ACC112 (cell line): ENCODE measurements around the gene AHRR.

Experiments
- H2AFZ ChIP-seq: fragments of 200-600 bp; sonication (generic); one replicate; pipeline ENCODE4 v1.6.0; 2017; ENCODE audit warnings: antibody characterized with exemption, low read length; ENCODE audit not compliant: unreplicated experiment
- H3K27ac ChIP-seq: fragments of 200-600 bp; sonication (generic); 2 replicates; pipeline ENCODE4 v1.5.1; 2014; ENCODE audit warnings: low read depth, mild to moderate bottlenecking, antibody characterized with exemption, low read length, moderate library complexity
- H3K27me3 ChIP-seq: fragments of 200-600 bp; sonication (generic); 2 replicates; pipeline ENCODE4 v1.6.1; 2014; ENCODE audit warnings: mild to moderate bottlenecking, antibody characterized with exemption, low read length, moderate library complexity, mixed read lengths; ENCODE audit not compliant: insufficient read depth
- H3K36me3 ChIP-seq: fragments of 200-600 bp; sonication (generic); 2 replicates; pipeline ENCODE4 v1.6.1; 2016; ENCODE audit warnings: mild to moderate bottlenecking, antibody characterized with exemption, low read length, moderate library complexity, mixed read lengths; ENCODE audit not compliant: insufficient read depth
- H3K4me1 ChIP-seq: fragments of 200-600 bp; sonication (generic); one replicate; pipeline ENCODE4 v1.6.1; 2016; ENCODE audit warnings: low read length, mixed read lengths; ENCODE audit not compliant: insufficient read depth, unreplicated experiment, control insufficient read depth
- H3K4me3 ChIP-seq: fragments of 200-600 bp; sonication (generic); 2 replicates; pipeline ENCODE4 v1.5.1; 2014; ENCODE audit warnings: mild to moderate bottlenecking, low read depth, low read length
- H3K79me2 ChIP-seq: fragments of 200-600 bp; sonication (generic); one replicate; pipeline ENCODE4 v1.6.0; 2016; ENCODE audit warnings: low read length; ENCODE audit not compliant: control insufficient read depth, unreplicated experiment, insufficient read depth

The AHRR gene

DNA sequence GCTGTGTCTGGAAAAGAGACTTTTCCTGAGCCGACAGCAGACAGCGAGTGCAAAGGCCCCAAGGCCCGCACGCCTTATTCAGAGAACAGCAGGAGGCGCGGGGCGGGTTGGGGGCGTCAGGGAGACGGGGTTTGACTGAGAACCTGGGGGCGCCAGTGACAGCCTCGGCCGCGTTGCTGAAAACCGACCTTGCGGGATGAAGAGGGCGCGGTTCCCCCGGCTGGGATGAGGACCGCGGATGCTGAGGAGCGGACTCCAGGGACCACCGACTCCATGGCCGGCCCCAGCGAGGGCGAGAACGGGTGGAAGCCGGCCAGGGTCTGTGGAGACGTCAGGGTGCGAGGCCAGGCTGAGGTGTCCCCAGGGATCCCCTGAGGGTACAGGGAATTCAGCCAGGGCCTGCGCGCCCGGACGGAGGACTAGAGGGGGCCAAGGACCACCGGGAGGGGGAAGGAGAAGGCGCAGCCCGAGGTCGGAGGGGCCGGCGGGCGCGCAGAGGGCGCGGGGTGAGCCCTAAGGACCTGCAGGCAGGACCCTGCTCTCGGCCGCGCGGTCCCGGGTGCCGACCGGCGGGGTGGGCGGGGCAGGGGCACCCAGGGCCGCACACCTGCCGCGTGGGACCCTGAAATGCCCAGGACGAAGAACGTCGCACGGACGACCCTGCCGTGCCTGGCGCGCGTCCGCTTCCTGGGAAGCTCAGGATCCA is 837 bp upstream of the AHRR start:
- peaks cover 26% of the 10 kb centered on the region for H3K4me1 ChIP-seq
- H3K79me2 ChIP-seq: peaks cover 25% of the 10 kb centered on the region
- peaks cover 21% of the 10 kb centered on the region for H3K27me3 ChIP-seq
- H3K4me3 ChIP-seq: peak overlapping the region; percentile 97
- no peak overlapping the region for H3K27ac ChIP-seq
- H3K36me3 ChIP-seq: no peaks in the 10 kb centered on the region
- H2AFZ ChIP-seq: peak overlapping the region; percentile 86

- H3K4me1 ChIP-seq: peaks cover 26% of the 10 kb centered on the region
- H3K36me3 ChIP-seq: 0 out of 2 replicates have a peak, but pooled peaks cover 4% of the 10 kb centered on the region
- H2AFZ ChIP-seq: peak overlapping the region; percentile 69
- H3K4me3 ChIP-seq: peak overlapping the region; percentile 97
- H3K27me3 ChIP-seq: peaks cover 21% of the 10 kb centered on the region
- peak overlapping the region; percentile 58; the same call in 1 of the 2 replicates for H3K27ac ChIP-seq
- H3K79me2 ChIP-seq: peaks cover 28% of the 10 kb centered on the region
Observed at GRCh38 chr5:321726-322251, 275 bp downstream of the AHRR start.

DNA sequence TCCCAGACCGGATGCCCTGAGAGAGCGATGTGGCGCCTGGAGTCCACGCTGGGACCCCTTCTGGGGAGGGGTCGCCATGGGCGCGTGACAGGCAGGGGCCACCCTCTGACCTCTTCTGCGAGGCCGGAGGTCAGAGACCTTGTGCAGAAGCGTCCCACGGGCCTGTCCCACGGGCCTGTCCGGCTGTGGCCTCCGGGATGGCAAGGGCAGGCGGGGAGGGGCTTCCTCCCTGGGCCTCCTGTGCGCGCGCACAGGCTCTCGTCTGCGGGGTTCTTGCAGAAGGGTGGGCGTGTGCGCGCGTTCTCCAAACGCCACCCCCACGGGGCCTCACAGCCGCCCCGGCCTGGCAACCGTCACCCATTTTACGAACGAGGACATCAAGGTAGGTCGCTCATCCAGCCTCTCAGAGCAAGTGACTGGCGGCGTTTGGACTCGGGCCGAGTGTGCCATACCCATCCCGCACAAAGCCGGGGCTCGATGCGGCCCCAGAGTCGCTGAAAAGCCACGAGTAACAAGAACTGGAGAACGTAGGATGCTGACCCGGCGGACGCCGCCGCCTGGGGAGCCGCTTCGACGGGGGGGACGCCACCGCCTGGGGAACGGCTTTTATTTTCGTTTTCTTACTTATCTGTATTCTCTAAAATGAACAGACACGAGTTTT is 897 bp downstream of the AHRR start:
- Histone ChIP-seq H3K4me1 (peaks cover 26% of the 10 kb centered on the region), H3K27ac (peak overlapping the region; percentile 58; the same call in 1 of the 2 replicates), H2AFZ (peak overlapping the region; percentile 69), H3K79me2 (peaks cover 31% of the 10 kb centered on the region), H3K36me3 (0 out of 2 replicates have a peak, but pooled peaks cover 4% of the 10 kb centered on the region), H3K4me3 (peak overlapping the region; percentile 97), H3K27me3 (peaks cover 21% of the 10 kb centered on the region)

DNA sequence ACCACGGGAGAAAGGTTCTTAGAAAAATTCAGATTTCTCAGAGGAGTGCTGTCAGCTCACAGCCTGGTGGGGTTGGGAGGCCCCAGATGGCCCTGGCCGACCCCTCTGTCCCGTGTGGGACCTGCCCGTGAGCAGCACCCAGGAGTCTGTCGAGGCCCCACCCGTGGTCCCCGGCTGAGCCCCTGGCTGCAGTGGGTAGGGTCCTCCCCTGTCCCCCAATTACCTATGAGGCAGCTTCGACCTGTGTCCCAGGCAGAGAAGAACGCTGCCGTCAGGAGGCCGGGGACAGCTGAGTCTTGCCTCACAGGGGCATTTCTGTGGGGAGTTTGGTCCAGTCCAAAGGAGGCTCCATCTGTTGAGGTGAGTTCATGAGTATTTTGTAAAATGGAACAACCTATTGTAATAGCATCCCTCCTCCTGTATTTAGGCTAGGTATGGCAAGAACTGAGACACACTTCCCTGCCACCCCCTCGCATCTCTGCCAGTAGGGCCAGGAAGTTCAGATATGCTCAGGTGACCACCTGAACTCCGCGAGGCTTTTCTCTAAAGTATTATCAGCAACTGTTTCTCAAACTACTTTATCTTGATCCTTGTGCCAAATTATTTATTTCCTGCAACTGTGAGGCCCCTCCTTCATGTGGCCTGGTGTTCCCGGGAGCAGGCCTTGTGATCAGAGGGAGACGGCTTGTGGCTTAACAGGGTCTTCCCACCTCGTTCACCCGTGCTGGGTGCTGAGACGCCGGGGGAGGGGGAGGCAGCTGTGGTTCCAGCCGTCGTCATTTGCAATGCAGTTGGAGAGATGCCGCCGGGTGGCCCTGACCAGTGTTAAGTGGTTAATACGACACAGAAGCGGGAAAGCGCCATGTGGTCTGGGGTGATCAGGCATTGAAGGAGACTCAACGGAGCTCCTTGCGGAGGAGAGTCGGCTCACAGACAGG is 1.7 kb downstream of the AHRR start:
- Histone ChIP-seq H3K79me2 (peaks cover 31% of the 10 kb centered on the region), H3K4me1 (peaks cover 26% of the 10 kb centered on the region), H3K36me3 (0 out of 2 replicates have a peak, but pooled peaks cover 4% of the 10 kb centered on the region), H3K4me3 (peak overlapping the region; percentile 97), H3K27me3 (peaks cover 21% of the 10 kb centered on the region), H2AFZ (no peak overlapping the region), H3K27ac (peak overlapping the region; percentile 22; the same call in 1 of the 2 replicates)

DNA sequence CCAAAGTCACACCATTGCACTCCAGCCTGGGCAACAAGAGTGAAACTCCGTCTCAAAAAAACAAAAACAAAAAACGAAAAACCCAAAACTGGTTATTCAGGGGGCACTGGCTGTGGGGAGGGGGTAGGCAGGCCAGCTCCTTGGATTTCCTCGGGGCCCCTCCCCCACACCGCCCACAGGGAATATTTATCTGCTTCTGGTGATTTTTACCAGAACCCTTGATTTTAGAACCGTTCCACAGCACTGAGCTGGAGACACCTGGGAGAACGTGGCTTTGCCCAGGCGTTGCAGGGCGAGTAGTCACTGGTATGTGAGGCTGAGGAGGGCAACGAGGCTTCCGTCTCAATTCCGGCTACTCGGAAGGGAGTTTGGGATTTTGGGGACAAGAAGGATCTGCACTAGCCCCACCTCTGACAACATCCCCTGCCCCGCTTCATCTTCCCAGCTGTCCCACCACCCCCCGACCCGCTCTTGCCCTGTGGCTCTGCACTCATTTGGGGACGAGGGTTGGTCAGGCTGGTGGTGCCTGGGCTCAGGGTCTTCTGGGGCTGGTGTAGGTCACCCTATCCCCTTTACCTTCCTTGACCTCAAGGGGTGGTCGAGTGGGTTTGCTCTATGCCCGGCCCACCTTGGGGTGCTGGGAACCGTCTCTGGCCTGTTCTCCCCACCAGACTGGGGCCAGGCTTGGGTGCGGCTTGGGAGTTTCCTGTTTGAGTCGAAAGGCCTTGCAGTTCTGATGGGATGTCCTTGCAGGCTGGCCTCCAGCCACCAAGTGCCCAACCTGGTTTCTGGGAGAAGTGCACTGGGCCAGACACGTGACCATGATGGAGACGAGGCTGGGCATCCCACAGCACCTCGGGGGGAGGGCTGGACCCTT is 3.5 kb downstream of the AHRR start:
- no peak overlapping the region for H3K27ac ChIP-seq
- no peak overlapping the region for H3K4me3 ChIP-seq
- peaks cover 40% of the 10 kb centered on the region for H3K79me2 ChIP-seq
- H3K4me1 ChIP-seq: peaks cover 25% of the 10 kb centered on the region
- peaks cover 10% of the 10 kb centered on the region for H3K27me3 ChIP-seq
- H2AFZ ChIP-seq: no peak overlapping the region
- H3K36me3 ChIP-seq: 0 out of 2 replicates have a peak, but pooled peaks cover 4% of the 10 kb centered on the region

- no peak overlapping the region for H3K4me3 ChIP-seq
- no peak overlapping the region for H2AFZ ChIP-seq
- no peaks in the 10 kb centered on the region for H3K27me3 ChIP-seq
- 0 out of 2 replicates have a peak, but pooled peaks cover 4% of the 10 kb centered on the region for H3K36me3 ChIP-seq
- no peak overlapping the region for H3K27ac ChIP-seq
- H3K4me1 ChIP-seq: peaks cover 17% of the 10 kb centered on the region
- H3K79me2 ChIP-seq: peaks cover 40% of the 10 kb centered on the region
Observed at GRCh38 chr5:326109-326508, 4.6 kb downstream of the AHRR start.

DNA sequence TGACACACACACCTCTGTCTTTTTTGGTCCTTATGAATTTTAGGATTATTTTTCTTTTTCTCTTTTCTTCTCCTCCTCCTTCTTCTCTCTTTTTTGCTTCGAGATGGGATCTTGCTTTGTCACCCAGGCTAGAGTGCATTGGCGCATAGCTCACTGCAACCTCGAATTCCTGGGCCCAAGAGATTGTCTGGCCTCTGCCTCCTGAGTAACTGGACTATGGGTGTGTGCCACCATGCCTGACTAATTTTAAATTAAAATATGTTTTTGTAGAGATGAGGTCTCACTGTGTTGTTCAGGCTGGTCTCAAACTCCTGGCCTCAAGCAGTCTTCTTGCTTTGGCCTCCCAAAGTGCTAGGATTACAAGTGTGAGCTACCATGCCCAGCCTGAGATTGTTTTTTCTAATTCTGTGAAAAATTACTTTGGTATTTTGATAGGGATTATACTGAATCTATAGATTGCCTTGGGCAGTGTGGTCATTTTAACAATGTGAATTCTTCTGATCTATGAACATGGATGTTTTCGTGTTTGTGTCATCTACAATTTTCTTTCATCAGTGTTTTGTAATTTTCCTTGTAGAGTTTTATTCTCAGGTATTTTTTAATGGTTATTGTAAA is 7.7 kb downstream of the AHRR start:
- peak overlapping the region; percentile 22; the same call in 1 of the 2 replicates for H3K27ac ChIP-seq

GRCh38 chr5:329768-330167 is 8.3 kb downstream of the AHRR start:
- H2AFZ ChIP-seq: no peak overlapping the region
- no peak overlapping the region for H3K27ac ChIP-seq
- no peaks in the 10 kb centered on the region for H3K27me3 ChIP-seq
- H3K4me1 ChIP-seq: peaks cover 6% of the 10 kb centered on the region
- peaks cover 36% of the 10 kb centered on the region for H3K79me2 ChIP-seq
- H3K36me3 ChIP-seq: 0 out of 2 replicates have a peak, but pooled peaks cover 4% of the 10 kb centered on the region
- no peak overlapping the region for H3K4me3 ChIP-seq

More for the DNA sequence above, 7.7 kb downstream of the AHRR start:
- no peaks in the 10 kb centered on the region for H3K27me3 ChIP-seq
- peaks cover 6% of the 10 kb centered on the region for H3K4me1 ChIP-seq
- 0 out of 2 replicates have a peak, but pooled peaks cover 4% of the 10 kb centered on the region for H3K36me3 ChIP-seq
- H2AFZ ChIP-seq: no peak overlapping the region
- peaks cover 36% of the 10 kb centered on the region for H3K79me2 ChIP-seq
- H3K4me3 ChIP-seq: no peak overlapping the region

- peaks cover 43% of the 10 kb centered on the region for H3K79me2 ChIP-seq
- H3K4me3 ChIP-seq: no peak overlapping the region
- H3K36me3 ChIP-seq: no peaks in the 10 kb centered on the region
- H3K27me3 ChIP-seq: no peaks in the 10 kb centered on the region
- H3K27ac ChIP-seq: no peak overlapping the region
- H3K4me1 ChIP-seq: peaks cover 6% of the 10 kb centered on the region
- no peak overlapping the region for H2AFZ ChIP-seq
Observed at GRCh38 chr5:332843-333242, 11.3 kb downstream of the AHRR start.
